RWPE2 (cell line): ENCODE measurements around the gene FBXO4.

Source experiments
- ATAC-seq: fragments of 200-7000 bp; cut with Tn5 transposase; 3 replicates; pipeline ENCODE4 v1.9.1; 2021; ENCODE audit warnings: low read depth
- DNase-seq: peaks from one replicate; pipeline ENCODE4 v3.0.0-alpha.2; 2020; ENCODE audit warnings: low spot score
- H3K27ac ChIP-seq: fragments of 450-650 bp; 2 replicates; pipeline ENCODE4 v1.5.1; 2017; ENCODE audit warnings: mild to moderate bottlenecking; ENCODE audit not compliant: poor library complexity, severe bottlenecking
- H3K27me3 ChIP-seq: fragments of 250-450 bp; sonication (Bioruptor Pico); 2 replicates; pipeline ENCODE4 v1.5.1; 2021; ENCODE audit warnings: mild to moderate bottlenecking, moderate library complexity; ENCODE audit not compliant: insufficient read depth, poor library complexity, severe bottlenecking
- H3K36me3 ChIP-seq: fragments of 250-450 bp; sonication (Bioruptor Pico); 2 replicates; pipeline ENCODE4 v1.5.1; 2020; ENCODE audit warnings: low read depth, mild to moderate bottlenecking, moderate library complexity
- H3K4me1 ChIP-seq: fragments of 250-450 bp; sonication (Bioruptor Pico); 2 replicates; pipeline ENCODE4 v1.5.1; 2021; ENCODE audit warnings: mild to moderate bottlenecking, moderate library complexity; ENCODE audit not compliant: insufficient read depth, poor library complexity, severe bottlenecking
- H3K4me3 ChIP-seq: fragments of 250-450 bp; sonication (Bioruptor Pico); 2 replicates; pipeline ENCODE4 v1.5.1; 2021; ENCODE audit warnings: mild to moderate bottlenecking, moderate library complexity; ENCODE audit not compliant: severe bottlenecking
- H3K9me3 ChIP-seq: fragments of 250-450 bp; sonication (Bioruptor Pico); 2 replicates; pipeline ENCODE4 v1.5.1; 2021; ENCODE audit warnings: mild to moderate bottlenecking, moderate library complexity; ENCODE audit not compliant: severe bottlenecking
- TF ChIP-seq, protein P1 (sequence below): fragments of 450-650 bp; IDR thresholded peaks from one replicate; pipeline ENCODE4 v1.5.1; 2017; ENCODE audit warnings: mild to moderate bottlenecking, moderate library complexity; ENCODE audit not compliant: poor library complexity, severe bottlenecking

The FBXO4 gene

GRCh38 chr5:41951224-41951623, 26.1 kb downstream of the FBXO4 start:
- Histone ChIP-seq H3K36me3 (no peaks in the 10 kb centered on the region), H3K9me3 (no peaks in the 10 kb centered on the region), H3K4me3 (no peak overlapping the region), H3K27me3 (no peaks in the 10 kb centered on the region), H3K27ac (no peak overlapping the region), H3K4me1 (no peaks in the 10 kb centered on the region)
- no peak for DNase-seq
- TF ChIP-seq, protein P1, sequence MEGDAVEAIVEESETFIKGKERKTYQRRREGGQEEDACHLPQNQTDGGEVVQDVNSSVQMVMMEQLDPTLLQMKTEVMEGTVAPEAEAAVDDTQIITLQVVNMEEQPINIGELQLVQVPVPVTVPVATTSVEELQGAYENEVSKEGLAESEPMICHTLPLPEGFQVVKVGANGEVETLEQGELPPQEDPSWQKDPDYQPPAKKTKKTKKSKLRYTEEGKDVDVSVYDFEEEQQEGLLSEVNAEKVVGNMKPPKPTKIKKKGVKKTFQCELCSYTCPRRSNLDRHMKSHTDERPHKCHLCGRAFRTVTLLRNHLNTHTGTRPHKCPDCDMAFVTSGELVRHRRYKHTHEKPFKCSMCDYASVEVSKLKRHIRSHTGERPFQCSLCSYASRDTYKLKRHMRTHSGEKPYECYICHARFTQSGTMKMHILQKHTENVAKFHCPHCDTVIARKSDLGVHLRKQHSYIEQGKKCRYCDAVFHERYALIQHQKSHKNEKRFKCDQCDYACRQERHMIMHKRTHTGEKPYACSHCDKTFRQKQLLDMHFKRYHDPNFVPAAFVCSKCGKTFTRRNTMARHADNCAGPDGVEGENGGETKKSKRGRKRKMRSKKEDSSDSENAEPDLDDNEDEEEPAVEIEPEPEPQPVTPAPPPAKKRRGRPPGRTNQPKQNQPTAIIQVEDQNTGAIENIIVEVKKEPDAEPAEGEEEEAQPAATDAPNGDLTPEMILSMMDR: no peak
- no peak for ATAC-seq

GRCh38 chr5:41954286-41954685, 29.2 kb downstream of the FBXO4 start:
- ATAC-seq: no peak
- Histone ChIP-seq H3K27ac (no peak overlapping the region), H3K27me3 (no peaks in the 10 kb centered on the region), H3K36me3 (no peaks in the 10 kb centered on the region), H3K4me3 (no peak overlapping the region), H3K4me1 (no peaks in the 10 kb centered on the region), H3K9me3 (no peaks in the 10 kb centered on the region)
- TF ChIP-seq, protein P1: no peak
- DNase-seq: no peak

GRCh38 chr5:41955432-41956024, 30.4 kb downstream of the FBXO4 start:
- DNase-seq: no peak

GRCh38 chr5:41956943-41957342, 31.9 kb downstream of the FBXO4 start:
- TF ChIP-seq, protein P1: no peak
- DNase-seq (no peak), ATAC-seq (no peak)
- no peaks in the 10 kb centered on the region for H3K36me3 ChIP-seq
- peaks cover 3% of the 10 kb centered on the region for H3K9me3 ChIP-seq
- H3K27me3 ChIP-seq: no peaks in the 10 kb centered on the region
- no peak overlapping the region for H3K4me3 ChIP-seq
- H3K27ac ChIP-seq: no peak overlapping the region
- no peaks in the 10 kb centered on the region for H3K4me1 ChIP-seq

More at GRCh38 chr5:41955432-41956024, 30.4 kb downstream of the FBXO4 start:
- H3K4me1 ChIP-seq: no peaks in the 10 kb centered on the region
- no peaks in the 10 kb centered on the region for H3K27me3 ChIP-seq
- no peaks in the 10 kb centered on the region for H3K9me3 ChIP-seq
- TF ChIP-seq, protein P1: no peak
- H3K36me3 ChIP-seq: no peaks in the 10 kb centered on the region
- ATAC-seq: no peak
- no peak overlapping the region for H3K4me3 ChIP-seq
- H3K27ac ChIP-seq: no peak overlapping the region

DNA sequence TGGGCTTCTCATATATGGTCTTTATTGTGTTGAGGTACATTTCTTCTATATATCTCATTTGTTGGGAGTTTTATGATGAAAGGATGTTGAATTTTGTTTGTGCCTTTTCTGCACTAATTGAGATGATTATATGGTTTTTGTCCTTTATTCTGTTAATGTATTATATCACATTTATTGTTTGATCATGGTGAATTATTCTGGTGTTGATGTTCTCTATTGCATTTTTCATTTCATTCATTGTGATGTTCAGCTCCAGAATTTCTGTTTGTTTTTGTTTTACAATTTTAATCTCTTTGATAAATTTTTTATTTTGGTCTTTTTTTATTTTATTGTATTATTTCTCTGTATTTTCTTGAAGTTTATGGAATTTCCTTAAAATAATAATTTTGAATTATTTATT, 35.4 kb downstream of the FBXO4 start:
- Histone ChIP-seq H3K4me1 (no peaks in the 10 kb centered on the region), H3K27me3 (no peaks in the 10 kb centered on the region), H3K36me3 (no peaks in the 10 kb centered on the region), H3K4me3 (no peak overlapping the region), H3K9me3 (peaks cover 3% of the 10 kb centered on the region), H3K27ac (no peak overlapping the region)
- ATAC-seq (no peak), DNase-seq (no peak)
- TF ChIP-seq, protein P1: no peak
